ENCODE results near the gene SSH2.

SSH2 gene

GRCh38 chr17:29838961-29839360, 91.1 kb downstream of the SSH2 start:
- no peak for DNase-seq (ENCODE audit: low read depth in 2 of 2)

DNA sequence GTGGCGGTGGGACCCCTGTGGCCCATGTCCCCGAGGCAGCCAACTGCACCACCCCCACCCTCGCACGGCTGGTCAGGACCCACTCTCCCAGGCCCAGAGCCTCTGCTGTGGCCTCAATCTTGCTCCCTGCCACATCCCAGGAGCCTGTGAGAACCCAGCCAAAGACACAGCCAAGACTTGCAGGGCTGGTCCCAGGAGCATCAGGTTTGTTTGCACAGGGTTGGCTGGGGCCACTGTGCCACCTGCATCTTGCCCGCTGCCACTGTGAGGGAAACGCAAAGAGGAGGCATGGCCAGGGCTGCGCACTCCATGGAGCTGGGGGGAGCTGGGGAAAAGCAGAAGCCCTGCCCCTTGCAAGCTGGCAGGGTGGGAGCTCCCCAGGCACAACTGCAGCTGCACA, 92.5 kb downstream of the SSH2 start:
- DNase-seq (ENCODE audit: low read depth in 2 of 2) = no peak

- DNase-seq (ENCODE audit: low read depth in 2 of 2) = no peak
These were observed 93.4 kb downstream of the SSH2 start for GRCh38 chr17:29836643-29837042.

GRCh38 chr17:29835435-29836351, 94.3 kb downstream of the SSH2 start:
- no peak for DNase-seq (ENCODE audit: low read depth in 2 of 2)

DNA sequence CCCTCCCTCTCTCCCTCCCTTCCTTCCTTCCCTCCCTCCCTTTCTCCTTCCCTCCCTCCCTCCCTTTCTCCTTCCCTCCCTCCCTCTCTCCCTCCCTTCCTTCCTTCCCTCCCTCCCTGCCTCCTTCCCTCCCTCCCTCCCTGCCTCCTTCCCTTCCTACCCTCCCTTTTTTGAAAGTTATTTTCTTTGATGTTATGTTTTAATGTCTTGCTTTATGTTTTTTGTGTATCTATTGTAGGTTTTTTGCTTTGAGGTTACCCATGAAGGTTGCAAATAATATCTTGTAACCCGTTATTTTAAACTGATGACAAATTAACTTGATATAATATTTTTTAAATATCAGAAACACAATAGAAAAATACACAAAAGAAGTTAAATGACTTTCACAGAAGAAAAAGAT, 96.2 kb downstream of the SSH2 start:
- DNase-seq (ENCODE audit: low read depth in 2 of 2) = no peak

DNA sequence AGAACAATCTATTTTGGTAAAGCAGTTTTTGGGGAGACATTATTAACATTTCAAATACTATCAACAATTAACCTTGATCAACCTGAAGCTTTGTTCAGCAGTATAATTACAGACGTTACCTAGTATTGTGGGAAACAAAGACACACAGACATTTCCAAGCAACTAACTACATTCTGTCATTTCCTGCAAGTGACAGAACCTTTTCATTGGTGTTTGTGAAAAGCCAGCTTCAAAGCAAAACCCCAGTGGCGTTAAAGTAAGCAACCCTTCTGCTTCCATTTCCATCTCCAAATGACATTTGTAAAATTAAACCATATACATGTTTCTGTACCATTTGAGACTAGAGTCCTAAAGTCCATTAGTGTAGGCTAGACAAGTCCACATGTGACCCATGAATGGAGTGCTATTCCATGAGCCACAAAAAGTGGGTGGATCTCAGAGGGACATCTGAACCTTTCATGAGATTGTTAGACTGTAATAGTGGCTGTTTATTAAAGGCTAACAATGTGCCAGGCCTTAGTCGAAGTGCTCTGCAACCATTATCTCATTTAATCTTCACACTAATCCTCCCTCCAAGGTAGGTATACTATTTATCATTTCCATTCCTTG, 101.2 kb downstream of the SSH2 start:
- DNase-seq (ENCODE audit: low read depth in 2 of 2) = no peak

DNA sequence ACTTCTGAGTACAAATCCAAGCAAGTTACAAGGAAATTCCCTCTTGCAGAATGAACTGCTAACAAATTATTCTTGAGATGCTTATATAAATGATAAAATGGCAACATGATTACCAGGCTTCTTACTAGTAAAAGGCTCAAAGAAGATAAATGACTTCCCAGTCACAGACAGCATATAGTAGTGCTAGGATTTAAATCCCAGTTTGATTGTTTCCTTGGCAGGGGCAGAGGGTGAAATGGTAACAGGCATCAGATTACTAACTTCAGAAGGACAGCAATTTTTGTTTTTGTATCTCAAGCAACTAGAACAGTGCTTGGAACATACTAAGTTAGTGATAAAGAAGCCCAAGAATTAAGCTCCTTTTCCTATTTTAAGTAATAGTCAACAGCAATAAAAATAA, 102.8 kb downstream of the SSH2 start:
- no peak for DNase-seq (ENCODE audit: low read depth in 2 of 2)

DNA sequence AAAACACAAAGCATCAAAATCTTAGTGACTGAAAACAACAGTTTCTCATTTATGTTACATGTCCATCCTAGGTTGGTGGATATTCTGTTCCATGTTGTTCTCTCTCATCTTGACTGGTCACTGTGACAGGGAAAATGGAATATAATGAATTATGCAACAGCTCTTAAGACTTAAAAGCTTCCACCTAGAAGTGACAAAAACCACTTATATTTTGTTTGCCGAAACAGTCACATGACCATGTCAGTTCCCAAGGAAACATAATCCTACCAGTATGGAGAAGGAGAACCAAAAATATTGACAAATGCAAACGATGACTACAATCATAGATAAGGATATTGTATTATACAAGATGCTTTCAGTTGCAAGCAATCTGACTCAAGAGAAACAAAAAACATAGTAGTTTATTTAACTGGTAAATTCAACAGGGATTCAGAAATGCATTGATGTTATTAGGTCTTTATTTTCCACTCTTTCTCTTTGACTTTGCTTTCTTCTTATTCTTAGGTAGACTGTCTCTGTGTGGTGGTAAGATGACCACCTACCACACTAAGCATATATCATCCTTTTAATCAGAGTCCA, 103.8 kb downstream of the SSH2 start:
- DNase-seq (ENCODE audit: low read depth in 2 of 2) = no peak

- DNase-seq (ENCODE audit: low read depth in 2 of 2) = no peak
These were observed 104.4 kb downstream of the SSH2 start for GRCh38 chr17:29825604-29826003.

GRCh38 chr17:29821897-29822296, 108.1 kb downstream of the SSH2 start:
- DNase-seq (ENCODE audit: low read depth in 2 of 2) = no peak

- no peak for DNase-seq (ENCODE audit: low read depth in 2 of 2)
These were observed 109.6 kb downstream of the SSH2 start for GRCh38 chr17:29820425-29820824.

DNA sequence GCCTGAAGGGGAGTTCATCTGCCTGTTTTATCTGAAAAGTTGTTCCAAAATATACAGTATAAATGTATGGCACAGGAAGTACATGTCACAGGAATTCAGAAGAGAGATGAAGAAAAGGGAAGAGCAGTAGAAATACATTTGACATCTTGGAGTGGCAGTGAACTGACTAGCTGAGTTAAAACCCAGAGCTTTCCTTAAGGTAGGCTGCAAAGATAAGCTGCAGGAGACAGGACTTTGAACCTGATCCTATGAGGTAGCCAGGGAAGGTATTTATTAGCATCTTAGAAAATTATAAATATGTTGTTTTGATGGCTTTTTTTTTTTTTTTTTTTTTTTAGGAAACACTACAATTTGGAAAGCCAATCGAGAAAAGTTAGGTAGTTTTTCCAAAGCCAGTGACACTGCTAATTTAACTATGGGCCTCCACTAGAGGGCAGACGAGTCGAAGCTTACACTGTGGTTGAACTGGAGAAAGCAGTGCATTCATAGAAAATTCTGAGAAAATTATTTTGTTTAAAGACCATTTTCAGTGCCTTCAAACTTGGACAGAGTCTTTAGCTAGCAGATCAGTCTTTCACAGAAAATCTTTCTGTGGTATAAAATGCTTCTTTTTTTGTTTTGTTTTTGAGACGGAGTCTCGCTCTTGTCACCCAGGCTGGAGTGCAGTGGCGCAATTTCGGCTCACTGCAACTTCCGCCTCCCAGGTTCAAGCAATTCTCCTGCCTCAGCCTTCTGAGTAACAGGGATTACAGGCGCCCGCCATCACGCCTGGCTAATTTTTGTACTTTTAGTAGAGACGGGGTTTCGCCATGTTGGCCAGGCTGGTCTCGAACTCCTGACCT, 122.3 kb downstream of the SSH2 start:
- DNase-seq (ENCODE audit: low read depth in 2 of 2) = peak; percentile 23 to 34

GRCh38 chr17:29802246-29802645, 127.8 kb downstream of the SSH2 start:
- DNase-seq (ENCODE audit: low read depth in 2 of 2) = no peak

- no peak for DNase-seq (ENCODE audit: low read depth in 2 of 2)
These were observed 129.6 kb downstream of the SSH2 start for GRCh38 chr17:29800457-29800856.

DNA sequence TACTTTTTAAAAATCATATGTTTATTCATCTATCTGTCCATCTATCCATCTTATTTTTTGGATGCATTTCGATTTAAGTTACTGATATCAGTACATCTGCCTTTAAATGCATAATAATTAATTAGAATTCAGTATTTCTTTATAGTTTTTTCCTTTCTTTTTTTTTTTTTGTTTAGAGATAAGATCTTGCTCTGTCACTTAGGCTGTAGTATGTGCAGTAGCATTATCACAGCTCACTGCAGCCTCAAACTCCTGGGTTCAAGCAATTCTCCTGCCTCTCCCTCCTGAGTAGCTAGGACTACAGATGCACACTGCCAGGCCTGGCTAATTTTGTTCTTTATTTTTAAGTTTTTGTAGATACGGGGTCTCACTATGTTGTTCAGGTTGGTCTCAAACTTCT, 133.4 kb downstream of the SSH2 start:
- DNase-seq (ENCODE audit: low read depth in 2 of 2) = no peak

DNA sequence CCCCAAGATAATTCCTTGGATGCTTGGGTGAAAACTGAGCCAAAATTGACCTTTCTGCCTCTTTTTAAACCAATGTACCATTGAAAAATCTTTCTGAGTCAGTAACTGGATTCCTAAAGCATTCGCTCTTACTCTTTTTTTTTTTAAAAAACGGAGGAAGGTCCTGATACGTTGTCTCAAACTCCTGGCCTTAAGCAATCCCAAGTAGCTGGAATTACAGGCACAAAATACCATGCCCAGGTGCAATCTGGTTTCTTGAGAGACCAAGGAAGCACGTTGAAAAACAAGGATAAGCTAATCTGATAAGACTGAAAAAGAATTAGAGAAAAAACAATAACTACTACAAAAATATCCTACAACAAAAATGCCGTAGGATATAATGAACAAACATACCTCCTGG, 136.5 kb downstream of the SSH2 start:
- DNase-seq (ENCODE audit: low read depth in 2 of 2) = no peak

DNA sequence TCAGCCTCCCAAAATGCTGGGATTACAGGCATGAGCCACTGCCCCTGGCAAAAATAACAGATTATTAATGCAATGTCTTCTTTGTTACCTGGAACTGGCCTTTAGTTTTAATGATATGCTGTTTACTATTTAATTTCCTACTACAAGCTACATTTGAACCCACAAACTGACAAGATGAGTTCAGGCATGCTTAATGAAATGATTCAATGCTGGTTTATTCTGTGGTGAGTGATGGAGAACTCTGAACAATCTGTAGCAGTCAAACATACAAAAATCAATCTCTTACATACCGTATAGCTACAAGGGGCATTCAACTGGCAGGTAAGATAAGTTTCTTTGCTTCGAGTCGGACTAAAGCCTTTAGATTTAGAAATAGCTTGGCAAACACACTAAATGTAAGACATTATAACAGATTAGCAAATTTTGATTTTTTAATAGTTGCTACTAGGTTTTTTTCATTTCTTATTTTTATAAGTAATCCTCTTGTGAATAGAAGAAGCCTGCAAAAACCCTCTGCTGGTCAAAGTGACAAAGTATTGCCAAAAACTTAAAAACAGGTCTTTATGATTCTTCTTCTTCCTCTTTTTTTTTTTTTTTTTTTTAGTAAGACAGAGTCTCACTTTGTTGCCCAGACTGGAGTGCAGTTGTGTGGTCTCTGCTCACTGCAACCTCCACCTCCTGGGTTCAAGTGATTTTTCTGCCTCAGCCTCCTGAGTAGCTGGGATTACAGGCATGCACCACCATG, 138.5 kb downstream of the SSH2 start:
- no peak for DNase-seq (ENCODE audit: low read depth in 2 of 2)

DNA sequence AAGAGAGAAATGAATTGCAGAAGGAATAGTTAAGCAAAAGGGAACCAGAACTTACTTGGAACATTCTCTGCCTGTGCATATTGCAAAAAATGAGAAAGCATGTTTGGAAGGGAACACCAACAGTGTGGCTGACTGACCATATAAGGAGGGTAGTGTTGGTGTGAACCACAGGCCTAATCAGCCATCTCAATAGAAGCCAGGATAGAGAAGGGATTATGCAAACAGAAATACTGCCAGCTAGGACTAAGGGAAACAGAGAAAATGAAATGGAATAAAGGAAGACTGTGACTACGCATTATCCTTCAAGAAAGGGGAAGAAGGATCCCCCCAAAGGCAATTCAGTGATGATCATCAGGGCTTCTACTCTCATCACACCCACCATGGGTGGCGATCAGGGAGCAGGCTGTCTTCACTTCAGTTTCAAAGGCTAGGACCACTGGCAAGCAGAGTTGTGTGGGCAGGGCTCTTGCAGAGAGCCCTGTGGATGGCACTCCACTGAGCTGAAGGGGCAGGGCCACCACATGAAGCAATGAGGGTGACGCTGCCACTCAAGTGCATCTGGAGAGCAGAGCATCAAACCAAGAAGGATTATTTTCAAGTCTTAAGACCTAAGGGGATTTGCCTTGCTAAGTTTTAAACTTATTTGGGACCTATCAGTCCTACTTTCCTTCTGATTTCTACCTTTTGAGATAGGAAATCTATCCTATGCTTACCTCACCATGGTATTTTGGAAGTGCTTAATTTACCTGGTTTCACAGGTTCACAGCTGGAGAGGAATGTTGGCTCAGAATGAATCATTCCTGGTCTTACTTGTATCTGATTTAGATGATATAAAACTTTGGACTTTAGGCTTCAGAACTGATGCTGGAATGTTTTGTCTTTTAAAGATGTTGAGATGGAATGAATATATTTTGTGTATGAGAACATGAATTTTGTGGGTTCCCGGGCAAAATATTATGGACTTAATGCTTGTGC, 140.5 kb downstream of the SSH2 start:
- no peak for DNase-seq (ENCODE audit: low read depth in 2 of 2)

- no peak for DNase-seq (ENCODE audit: low read depth in 2 of 2)
These were observed 142.0 kb downstream of the SSH2 start for GRCh38 chr17:29787995-29788394.

DNA sequence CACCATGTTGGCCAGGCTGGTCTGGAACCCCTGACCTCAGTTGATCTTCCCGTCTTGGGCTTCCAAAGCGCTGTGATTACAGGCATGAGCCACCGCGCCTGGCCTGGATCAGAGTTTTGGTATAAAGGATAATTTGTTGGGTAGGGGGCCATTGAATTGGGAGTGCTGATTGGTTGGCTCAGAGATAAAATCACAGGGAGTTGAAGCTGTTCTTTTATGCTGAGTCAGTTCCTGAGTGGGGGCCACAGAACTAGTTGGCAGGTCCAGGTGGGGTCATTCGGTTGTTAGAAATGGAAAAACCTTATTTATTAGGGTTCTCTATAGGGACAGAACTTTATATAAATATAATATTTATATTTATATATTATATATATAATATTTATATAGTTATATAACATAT, 147.1 kb downstream of the SSH2 start:
- DNase-seq (ENCODE audit: low read depth in 2 of 2) = no peak

All from stimulated activated CD4-positive, alpha-beta T cell treated with anti-CD3 and anti-CD28 coated beads, Interleukin-1b, Interleukin-23, amount 100 ng/mL, for 1 hour (primary cell).